Measurements from ENCODE around the gene IGIP.
A peak's percentile ranks its signal among the peaks of the same experiment; 100 is the strongest.

IGIP gene

DNA sequence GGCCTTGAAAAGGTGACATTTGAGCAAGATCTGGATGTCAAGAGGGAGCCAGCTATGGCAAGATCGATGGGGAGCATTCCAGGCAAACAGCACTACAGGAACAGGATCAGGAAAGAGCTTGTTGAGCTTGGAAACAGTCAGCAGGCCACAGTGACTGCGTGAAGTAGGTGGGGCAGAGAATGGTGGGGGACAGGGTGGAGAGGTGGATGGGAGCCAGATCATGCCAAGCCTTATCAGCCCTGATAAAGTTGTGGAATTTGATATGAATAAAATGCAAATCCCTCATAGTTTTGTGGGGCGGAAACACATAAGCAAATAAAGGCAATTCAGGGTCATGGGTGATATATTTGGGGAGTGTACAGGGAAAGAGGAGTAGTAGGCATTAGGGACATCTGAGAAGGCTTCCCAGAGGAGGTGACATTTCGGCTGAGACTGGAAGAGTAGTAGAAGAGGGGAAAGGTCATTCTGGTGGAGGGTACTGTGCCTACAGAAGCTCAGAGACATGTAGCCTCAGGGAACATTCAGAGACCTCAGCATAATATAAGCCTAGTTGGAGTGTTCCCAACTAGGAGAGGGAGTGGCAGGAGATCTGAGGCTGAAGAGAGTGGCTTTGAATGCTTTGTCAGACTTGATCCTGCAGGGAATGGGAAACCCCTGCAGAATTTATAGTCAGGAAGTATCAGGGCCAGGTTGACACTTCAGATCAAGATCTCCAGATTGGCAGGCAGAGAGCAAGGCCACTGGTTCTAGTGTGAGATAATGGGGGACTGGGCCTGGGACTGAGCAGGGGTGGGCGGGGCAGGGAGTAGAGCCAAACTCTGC lies 39.6 kb downstream of the IGIP start:
- H3K27me3 ChIP-seq (ENCODE audit: control insufficient read depth, insufficient read depth, low read length) = no peaks in the 10 kb centered on the region
- no peak for DNase-seq (ENCODE audit: low read depth, low spot score)
- no peaks in the 10 kb centered on the region for H3K9me3 ChIP-seq (ENCODE audit: control insufficient read depth, insufficient read depth, low read length)
- H3K4me1 ChIP-seq (ENCODE audit: control insufficient read depth, insufficient read depth, low read length) = no peaks in the 10 kb centered on the region
- no CpG with 5 or more reads among the region's 5 CpGs for WGBS (ENCODE audit: insufficient coverage, insufficient read length)
- no peak overlapping the region for H3K4me3 ChIP-seq (ENCODE audit: low read length)
- H3K27ac ChIP-seq (ENCODE audit: low read length) = no peak overlapping the region
- no peaks in the 10 kb centered on the region for H3K36me3 ChIP-seq (ENCODE audit: control insufficient read depth, insufficient read depth, low read length)

DNA sequence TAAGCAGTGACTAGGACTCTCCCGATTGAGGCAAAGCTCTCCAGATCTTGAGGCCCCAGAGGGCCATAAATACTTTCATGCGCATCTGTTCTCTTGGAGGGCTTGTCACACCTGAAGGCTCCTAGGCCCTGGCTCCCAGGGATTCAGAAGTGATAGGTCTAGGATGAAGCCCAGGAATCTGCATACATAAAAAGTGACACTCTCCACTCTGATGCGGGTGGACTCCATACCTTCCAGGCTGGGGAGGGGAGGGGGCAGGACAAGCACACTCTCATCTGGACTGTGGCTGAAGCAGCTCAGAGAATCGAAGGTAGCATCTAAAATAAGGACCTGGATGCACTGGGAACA lies 40.2 kb downstream of the IGIP start:
- no CpG with 5 or more reads among the region's 4 CpGs for WGBS (ENCODE audit: insufficient coverage, insufficient read length)

DNA sequence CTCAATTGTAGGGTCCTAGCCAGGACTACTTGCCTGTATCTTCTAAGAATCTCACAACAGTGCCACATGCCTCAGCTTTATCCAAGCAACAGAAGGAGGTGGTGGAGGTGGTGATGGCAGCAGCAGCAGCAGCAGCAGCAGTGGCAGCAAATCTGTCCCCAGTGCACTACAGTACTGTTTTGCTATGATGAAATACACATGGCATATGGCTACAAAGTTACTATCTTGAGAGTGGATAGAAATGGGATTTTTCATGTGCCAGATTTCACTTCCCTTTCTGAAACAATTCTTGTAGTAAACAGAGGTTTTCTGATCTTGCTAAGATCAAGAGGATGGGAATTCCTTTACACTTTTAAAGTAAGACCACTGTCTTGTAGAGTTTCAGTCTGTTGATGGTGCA lies 41.2 kb downstream of the IGIP start:
- no peaks in the 10 kb centered on the region for H3K36me3 ChIP-seq (ENCODE audit: control insufficient read depth, insufficient read depth, low read length)
- H3K4me3 ChIP-seq (ENCODE audit: low read length) = no peak overlapping the region
- H3K27me3 ChIP-seq (ENCODE audit: control insufficient read depth, insufficient read depth, low read length) = no peaks in the 10 kb centered on the region
- H3K27ac ChIP-seq (ENCODE audit: low read length) = no peak overlapping the region
- H3K4me1 ChIP-seq (ENCODE audit: control insufficient read depth, insufficient read depth, low read length) = no peaks in the 10 kb centered on the region
- no peak for DNase-seq (ENCODE audit: low read depth, low spot score)
- no peaks in the 10 kb centered on the region for H3K9me3 ChIP-seq (ENCODE audit: control insufficient read depth, insufficient read depth, low read length)

More for the DNA sequence above, 40.2 kb downstream of the IGIP start:
- H3K4me1 ChIP-seq (ENCODE audit: control insufficient read depth, insufficient read depth, low read length) = no peaks in the 10 kb centered on the region
- no peaks in the 10 kb centered on the region for H3K9me3 ChIP-seq (ENCODE audit: control insufficient read depth, insufficient read depth, low read length)
- no peak overlapping the region for H3K4me3 ChIP-seq (ENCODE audit: low read length)
- H3K36me3 ChIP-seq (ENCODE audit: control insufficient read depth, insufficient read depth, low read length) = no peaks in the 10 kb centered on the region
- DNase-seq (ENCODE audit: low read depth, low spot score) = no peak
- no peaks in the 10 kb centered on the region for H3K27me3 ChIP-seq (ENCODE audit: control insufficient read depth, insufficient read depth, low read length)
- H3K27ac ChIP-seq (ENCODE audit: low read length) = no peak overlapping the region

DNA sequence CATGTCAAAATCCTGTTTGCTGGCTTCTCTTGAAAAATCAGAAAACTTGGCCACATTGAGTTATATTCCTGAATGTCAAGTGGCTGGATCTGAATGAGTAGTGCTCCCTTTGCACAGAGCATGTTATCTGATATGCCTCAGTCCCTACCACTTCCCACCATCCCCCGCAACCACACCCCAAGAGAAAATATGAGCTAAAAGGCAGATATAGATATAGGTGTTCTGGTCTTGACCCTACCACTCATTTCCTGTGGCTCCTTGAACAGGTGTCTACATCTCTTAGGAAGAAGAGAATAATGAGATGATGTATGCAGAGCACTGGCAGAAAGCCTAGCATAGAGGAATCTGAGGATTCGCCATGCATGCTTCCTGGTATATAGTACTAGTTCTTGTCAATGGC lies 42.6 kb downstream of the IGIP start:
- no peak for DNase-seq (ENCODE audit: low read depth, low spot score)

DNA sequence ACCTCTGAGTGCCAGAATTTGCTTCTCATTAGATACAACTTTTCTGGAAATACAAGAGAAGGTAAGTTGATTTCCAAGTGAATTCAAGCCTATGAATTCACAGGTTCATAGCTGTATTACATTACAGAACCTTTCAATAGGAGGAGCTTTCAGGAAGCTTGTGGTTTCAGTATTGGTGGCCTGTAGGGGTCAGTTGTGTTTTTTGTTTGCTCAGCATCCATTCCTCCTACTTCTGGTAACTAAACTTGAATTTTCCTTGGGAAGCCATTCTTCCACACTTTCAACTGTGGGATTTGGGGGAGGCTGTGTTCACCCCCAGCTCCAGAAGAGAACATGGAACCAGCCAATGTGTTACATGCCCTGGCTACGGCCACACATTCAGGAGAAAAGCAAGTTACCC lies 43.7 kb downstream of the IGIP start:
- Histone ChIP-seq H3K4me1 (ENCODE audit: control insufficient read depth, insufficient read depth, low read length) (no peaks in the 10 kb centered on the region), H3K9me3 (ENCODE audit: control insufficient read depth, insufficient read depth, low read length) (no peaks in the 10 kb centered on the region), H3K4me3 (ENCODE audit: low read length) (no peak overlapping the region), H3K27me3 (ENCODE audit: control insufficient read depth, insufficient read depth, low read length) (no peaks in the 10 kb centered on the region), H3K36me3 (ENCODE audit: control insufficient read depth, insufficient read depth, low read length) (no peaks in the 10 kb centered on the region), H3K27ac (ENCODE audit: low read length) (no peak overlapping the region)
- no CpG with 5 or more reads among the region's 1 CpG for WGBS (ENCODE audit: insufficient coverage, insufficient read length)
- DNase-seq (ENCODE audit: low read depth, low spot score) = no peak

More for the DNA sequence above, 42.6 kb downstream of the IGIP start:
- no CpG with 5 or more reads among the region's 2 CpGs for WGBS (ENCODE audit: insufficient coverage, insufficient read length)
- no peak overlapping the region for H3K27ac ChIP-seq (ENCODE audit: low read length)
- no peaks in the 10 kb centered on the region for H3K4me1 ChIP-seq (ENCODE audit: control insufficient read depth, insufficient read depth, low read length)
- no peak overlapping the region for H3K4me3 ChIP-seq (ENCODE audit: low read length)
- H3K36me3 ChIP-seq (ENCODE audit: control insufficient read depth, insufficient read depth, low read length) = no peaks in the 10 kb centered on the region
- H3K9me3 ChIP-seq (ENCODE audit: control insufficient read depth, insufficient read depth, low read length) = no peaks in the 10 kb centered on the region
- no peaks in the 10 kb centered on the region for H3K27me3 ChIP-seq (ENCODE audit: control insufficient read depth, insufficient read depth, low read length)

DNA sequence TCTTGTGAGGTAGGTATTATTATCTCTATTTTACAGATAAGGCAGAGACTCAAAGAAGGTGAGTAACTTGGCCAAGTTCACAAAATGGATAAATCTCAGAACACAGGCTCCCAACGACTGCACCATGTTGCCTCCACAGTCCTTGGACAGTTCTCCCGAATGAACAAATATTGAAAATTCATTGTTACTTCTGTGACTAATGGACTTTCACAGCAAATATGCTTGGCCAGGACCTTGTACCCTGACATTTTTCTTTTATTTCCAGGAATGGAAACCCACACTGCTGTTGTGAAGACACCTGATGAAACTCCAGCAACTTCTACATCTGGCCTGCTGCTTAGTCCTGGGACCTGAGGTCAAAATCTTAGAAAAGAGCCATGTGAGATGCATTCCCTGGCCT lies 46.7 kb downstream of the IGIP start:
- no peak for DNase-seq (ENCODE audit: low read depth, low spot score)
- Histone ChIP-seq H3K4me1 (ENCODE audit: control insufficient read depth, insufficient read depth, low read length) (no peaks in the 10 kb centered on the region), H3K27me3 (ENCODE audit: control insufficient read depth, insufficient read depth, low read length) (no peaks in the 10 kb centered on the region), H3K9me3 (ENCODE audit: control insufficient read depth, insufficient read depth, low read length) (no peaks in the 10 kb centered on the region), H3K4me3 (ENCODE audit: low read length) (no peak overlapping the region), H3K27ac (ENCODE audit: low read length) (no peak overlapping the region), H3K36me3 (ENCODE audit: control insufficient read depth, insufficient read depth, low read length) (no peaks in the 10 kb centered on the region)
- WGBS (ENCODE audit: insufficient coverage, insufficient read length) = no CpG with 5 or more reads among the region's 2 CpGs

DNA sequence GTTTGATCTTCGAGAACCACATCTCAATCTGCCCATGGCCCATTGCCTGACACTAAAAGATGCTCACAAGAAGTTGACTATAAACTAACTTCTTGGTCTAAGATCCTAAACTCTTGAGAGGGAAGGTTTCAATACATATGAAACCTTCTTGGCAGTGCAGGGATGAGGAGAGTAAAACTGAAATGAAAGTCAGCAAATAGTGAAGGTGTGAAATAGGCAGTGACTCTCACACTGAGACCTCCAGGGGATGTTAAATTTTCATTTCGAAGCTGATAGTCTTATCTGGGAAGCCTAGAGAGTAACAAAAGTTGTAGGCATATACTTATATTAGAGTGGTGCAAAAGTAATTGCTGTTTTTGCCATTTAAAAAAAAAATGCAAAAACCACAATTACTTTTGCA lies 48.3 kb downstream of the IGIP start:
- Histone ChIP-seq H3K27me3 (ENCODE audit: control insufficient read depth, insufficient read depth, low read length) (no peaks in the 10 kb centered on the region), H3K27ac (ENCODE audit: low read length) (no peak overlapping the region), H3K9me3 (ENCODE audit: control insufficient read depth, insufficient read depth, low read length) (no peaks in the 10 kb centered on the region), H3K36me3 (ENCODE audit: control insufficient read depth, insufficient read depth, low read length) (no peaks in the 10 kb centered on the region), H3K4me3 (ENCODE audit: low read length) (no peak overlapping the region), H3K4me1 (ENCODE audit: control insufficient read depth, insufficient read depth, low read length) (no peaks in the 10 kb centered on the region)
- DNase-seq (ENCODE audit: low read depth, low spot score) = no peak
- no CpG with 5 or more reads among the region's 2 CpGs for WGBS (ENCODE audit: insufficient coverage, insufficient read length)

DNA sequence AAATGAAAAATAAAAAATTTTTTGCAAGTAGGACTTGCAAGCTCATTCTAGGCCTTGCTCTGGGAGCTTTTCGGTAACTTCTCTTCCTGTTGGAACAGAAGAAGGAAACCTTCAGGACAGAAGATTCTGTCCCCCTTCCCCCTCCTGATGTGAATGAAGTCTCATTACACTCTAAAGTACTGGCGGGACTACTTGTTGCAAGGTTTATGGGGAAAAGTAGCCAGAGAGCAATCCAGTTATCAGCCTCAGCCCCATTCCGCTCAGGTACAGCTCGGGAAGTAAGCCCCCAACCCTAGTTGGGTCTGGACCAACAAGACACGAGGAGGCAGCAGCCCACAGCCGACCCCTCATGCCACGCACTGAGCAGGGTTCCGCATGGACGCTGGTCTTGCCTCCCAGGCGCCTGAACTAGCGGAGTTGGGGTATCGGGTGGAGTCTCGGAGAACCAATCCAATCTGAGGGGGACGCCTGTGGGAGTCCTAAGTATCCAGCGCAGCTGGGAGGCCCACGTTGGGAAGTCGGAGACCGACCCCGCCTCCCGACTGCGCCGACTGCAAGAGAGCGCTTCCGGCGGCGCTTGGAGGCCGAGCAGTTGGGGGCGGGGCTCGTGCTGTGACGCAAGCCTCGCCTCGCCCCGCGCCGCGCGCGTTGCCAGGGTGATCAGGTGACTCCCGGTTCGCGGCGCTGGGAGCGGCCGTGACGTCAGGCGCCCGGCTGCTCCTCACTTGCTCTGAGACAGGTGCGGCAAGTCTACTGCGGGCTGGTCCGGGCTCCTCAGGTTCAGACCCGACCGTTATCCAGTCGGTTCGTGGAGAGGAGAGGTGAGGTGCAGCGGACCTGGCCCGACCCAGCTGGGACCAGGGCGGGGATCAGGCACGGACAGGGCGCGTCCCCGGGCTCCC lies 49.0 kb downstream of the IGIP start, which contains the start of gene CYSTM1:
CYSTM1 (plus strand) TSS at position 724 of the 902 bp plus-strand sequence. CDS start 19,278 bp downstream, outside the sequence.
- no peak within 1 kb of the TSS for H3K27ac ChIP-seq (ENCODE audit: low read length)
- peak; percentile 96 for DNase-seq (ENCODE audit: low read depth, low spot score)
- H3K9me3 ChIP-seq (ENCODE audit: control insufficient read depth, insufficient read depth, low read length) = no peaks in the 10 kb centered on the region
- H3K4me3 ChIP-seq (ENCODE audit: low read length) = peak within 1 kb of the TSS; percentile 80
- H3K4me1 ChIP-seq (ENCODE audit: control insufficient read depth, insufficient read depth, low read length) = no peaks in the 10 kb centered on the region
- H3K27me3 ChIP-seq (ENCODE audit: control insufficient read depth, insufficient read depth, low read length) = no peaks in the 10 kb centered on the region
- no CpG with 5 or more reads among the region's 61 CpGs for WGBS (ENCODE audit: insufficient coverage, insufficient read length)
- H3K36me3 ChIP-seq (ENCODE audit: control insufficient read depth, insufficient read depth, low read length) = no peaks in the 10 kb centered on the region

DNA sequence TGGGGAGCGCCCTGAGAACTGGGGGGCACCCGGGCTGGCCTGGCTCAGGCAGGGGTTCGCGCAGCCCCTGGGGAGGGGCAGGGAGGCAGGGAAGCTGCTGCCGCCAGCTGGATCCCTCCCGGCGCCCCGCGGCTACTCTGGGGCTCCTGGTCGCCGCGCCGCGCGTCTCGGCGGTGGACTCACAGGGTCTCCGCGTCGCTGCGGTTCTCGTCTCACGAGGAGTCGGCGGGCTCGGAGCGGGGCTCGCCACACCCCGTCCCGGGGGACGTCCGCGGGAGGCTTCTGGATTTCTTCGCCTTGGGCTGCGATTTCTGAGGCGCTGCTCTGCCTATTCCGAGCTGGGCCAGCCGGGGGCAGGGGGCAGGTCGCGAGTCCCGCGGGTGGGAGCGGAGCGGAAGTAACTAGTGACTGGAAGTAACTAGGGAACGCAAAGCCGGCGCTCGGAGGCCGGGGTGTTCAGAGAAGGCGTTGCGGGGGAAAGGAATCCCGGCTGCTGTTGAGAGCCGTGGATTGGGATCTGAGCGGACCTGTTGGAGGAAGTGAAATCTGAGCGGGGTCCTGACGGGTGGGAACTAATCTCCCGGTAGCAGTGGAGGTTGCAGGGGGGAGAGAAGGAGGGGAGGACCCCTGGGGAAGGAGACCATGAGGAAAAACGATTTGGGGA lies 49.8 kb downstream of the IGIP start:
- Histone ChIP-seq H3K4me3 (ENCODE audit: low read length) (peak overlapping the region; percentile 80), H3K9me3 (ENCODE audit: control insufficient read depth, insufficient read depth, low read length) (no peaks in the 10 kb centered on the region), H3K36me3 (ENCODE audit: control insufficient read depth, insufficient read depth, low read length) (no peaks in the 10 kb centered on the region), H3K27me3 (ENCODE audit: control insufficient read depth, insufficient read depth, low read length) (no peaks in the 10 kb centered on the region), H3K4me1 (ENCODE audit: control insufficient read depth, insufficient read depth, low read length) (no peaks in the 10 kb centered on the region), H3K27ac (ENCODE audit: low read length) (no peak overlapping the region)
- no CpG with 5 or more reads among the region's 58 CpGs for WGBS (ENCODE audit: insufficient coverage, insufficient read length)
- no peak for DNase-seq (ENCODE audit: low read depth, low spot score)

DNA sequence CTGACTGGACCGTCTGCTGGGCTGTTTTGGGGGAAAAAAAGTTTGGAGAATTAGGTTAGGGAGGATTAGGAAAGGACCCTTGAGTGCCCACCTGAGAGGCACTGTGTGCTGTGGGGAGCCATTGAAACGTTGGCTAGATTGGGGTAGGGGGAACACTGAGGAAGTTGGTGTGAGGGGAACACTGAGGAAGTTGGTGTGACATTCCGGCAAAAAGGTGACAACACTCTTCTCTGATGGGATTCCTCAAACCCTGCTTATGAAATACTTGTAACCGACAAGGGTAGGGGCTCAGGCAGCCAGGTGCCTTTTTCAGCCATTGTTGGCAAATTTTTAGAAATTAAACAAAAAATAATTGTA lies 50.3 kb downstream of the IGIP start:
- no peak for DNase-seq (ENCODE audit: low read depth, low spot score)
- Histone ChIP-seq H3K9me3 (ENCODE audit: control insufficient read depth, insufficient read depth, low read length) (no peaks in the 10 kb centered on the region), H3K4me1 (ENCODE audit: control insufficient read depth, insufficient read depth, low read length) (no peaks in the 10 kb centered on the region), H3K4me3 (ENCODE audit: low read length) (peak overlapping the region; percentile 80; the same call in 1 of the 2 replicates), H3K36me3 (ENCODE audit: control insufficient read depth, insufficient read depth, low read length) (no peaks in the 10 kb centered on the region), H3K27ac (ENCODE audit: low read length) (no peak overlapping the region), H3K27me3 (ENCODE audit: control insufficient read depth, insufficient read depth, low read length) (no peaks in the 10 kb centered on the region)
- no CpG with 5 or more reads among the region's 4 CpGs for WGBS (ENCODE audit: insufficient coverage, insufficient read length)

All from iPS DF 6.9 (cell line).